Omental fat pad (tissue), 4 donors: ENCODE measurements around the gene TRIML1. TPM values are rescaled to one million over a fixed set of nuclear protein-coding genes. Genes with fewer than 3 reads are reported as not detected.

Experiments
- ATAC-seq: fragments of 150-250 bp; one replicate; pipeline ENCODE4 v1.9.1; 2016; ENCODE audit warnings: mild to moderate bottlenecking, moderate library complexity; ENCODE audit not compliant: low FRiP score
- DNase-seq: peaks from one replicate; pipeline ENCODE4 v3.0.0-alpha.2; 2019; ENCODE audit warnings: low spot score
- total RNA-seq, 4 donors: library from RNA; depleted of rRNA; stranded (reverse); fragments of >200 nt; gene quantifications; one replicate each; pipeline ENCODE4 v1.1.0, GENCODE V29; 2016
- TF ChIP-seq, protein P1 (sequence below), 3 donors: fragments of 450-650 bp; IDR thresholded peaks; one replicate each; pipeline ENCODE4 v1.5.1; 2016 to 2017; ENCODE audit warnings: antibody characterized with exemption in 3 of 3, mild to moderate bottlenecking in 3 of 3, moderate library complexity in 2 of 3

Gene TRIML1
- total RNA-seq, 4 donors from 2014 or later, result not detected

DNA sequence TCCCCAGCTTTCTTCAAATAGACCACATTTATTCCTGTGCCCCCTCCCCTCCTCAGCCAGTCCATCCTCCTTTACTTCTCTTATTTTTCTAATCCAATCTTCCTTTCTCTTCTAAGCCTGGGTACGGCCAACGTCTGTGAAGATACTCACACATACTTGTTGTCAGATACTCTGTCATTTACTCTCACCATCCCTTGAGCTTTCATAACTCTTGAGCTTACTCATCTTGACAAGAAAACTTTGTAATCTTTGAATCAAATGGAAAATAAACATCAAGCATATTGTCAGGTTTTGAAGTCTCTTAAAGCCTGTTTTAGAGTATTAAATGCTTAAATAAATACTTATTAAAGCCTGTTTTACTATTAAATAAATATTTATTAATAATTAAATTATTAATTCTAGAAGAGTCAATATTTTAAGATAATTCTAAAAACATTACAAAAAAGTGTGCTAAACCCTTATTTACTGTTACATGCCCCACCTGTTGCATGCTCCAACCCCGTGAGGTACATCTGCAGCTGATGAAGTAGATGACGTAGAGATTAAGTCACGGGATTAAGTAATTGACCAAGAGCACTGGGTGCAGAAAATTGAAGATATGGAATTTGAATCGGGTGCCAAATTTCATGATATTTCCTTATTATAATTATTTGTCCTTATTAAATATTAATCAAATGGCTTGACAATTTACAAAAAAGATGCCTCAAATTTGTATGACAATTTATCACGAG, 28.3 kb upstream of the TRIML1 start:
- TF ChIP-seq, protein P1, sequence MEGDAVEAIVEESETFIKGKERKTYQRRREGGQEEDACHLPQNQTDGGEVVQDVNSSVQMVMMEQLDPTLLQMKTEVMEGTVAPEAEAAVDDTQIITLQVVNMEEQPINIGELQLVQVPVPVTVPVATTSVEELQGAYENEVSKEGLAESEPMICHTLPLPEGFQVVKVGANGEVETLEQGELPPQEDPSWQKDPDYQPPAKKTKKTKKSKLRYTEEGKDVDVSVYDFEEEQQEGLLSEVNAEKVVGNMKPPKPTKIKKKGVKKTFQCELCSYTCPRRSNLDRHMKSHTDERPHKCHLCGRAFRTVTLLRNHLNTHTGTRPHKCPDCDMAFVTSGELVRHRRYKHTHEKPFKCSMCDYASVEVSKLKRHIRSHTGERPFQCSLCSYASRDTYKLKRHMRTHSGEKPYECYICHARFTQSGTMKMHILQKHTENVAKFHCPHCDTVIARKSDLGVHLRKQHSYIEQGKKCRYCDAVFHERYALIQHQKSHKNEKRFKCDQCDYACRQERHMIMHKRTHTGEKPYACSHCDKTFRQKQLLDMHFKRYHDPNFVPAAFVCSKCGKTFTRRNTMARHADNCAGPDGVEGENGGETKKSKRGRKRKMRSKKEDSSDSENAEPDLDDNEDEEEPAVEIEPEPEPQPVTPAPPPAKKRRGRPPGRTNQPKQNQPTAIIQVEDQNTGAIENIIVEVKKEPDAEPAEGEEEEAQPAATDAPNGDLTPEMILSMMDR (IDR thresholded peaks at IDR 0.05), result no peak
- DNase-seq (no peak), ATAC-seq (no peak)

DNA sequence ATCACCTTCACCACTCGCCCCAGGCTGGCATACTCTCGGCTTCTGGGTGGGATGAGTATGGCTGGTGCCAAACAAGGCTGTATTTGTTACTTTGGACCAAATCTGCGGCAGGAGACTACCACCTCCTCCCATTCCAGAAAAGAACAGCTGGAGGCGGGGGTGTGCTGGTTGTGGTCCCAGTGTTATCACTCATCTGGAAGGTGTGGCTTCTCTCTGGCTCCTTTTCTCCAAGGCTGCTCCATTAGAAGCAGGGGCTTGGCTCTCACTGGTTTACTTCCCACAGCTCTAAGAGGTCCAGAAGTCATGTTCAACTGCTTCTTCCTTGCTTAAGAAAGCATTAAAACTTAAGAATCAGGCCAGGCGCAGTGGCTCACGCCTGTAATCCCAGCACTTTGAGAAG, 27.3 kb upstream of the TRIML1 start:
- ATAC-seq (no peak), DNase-seq (no peak)
- TF ChIP-seq, protein P1 (IDR thresholded peaks at IDR 0.05), result no peak

DNA sequence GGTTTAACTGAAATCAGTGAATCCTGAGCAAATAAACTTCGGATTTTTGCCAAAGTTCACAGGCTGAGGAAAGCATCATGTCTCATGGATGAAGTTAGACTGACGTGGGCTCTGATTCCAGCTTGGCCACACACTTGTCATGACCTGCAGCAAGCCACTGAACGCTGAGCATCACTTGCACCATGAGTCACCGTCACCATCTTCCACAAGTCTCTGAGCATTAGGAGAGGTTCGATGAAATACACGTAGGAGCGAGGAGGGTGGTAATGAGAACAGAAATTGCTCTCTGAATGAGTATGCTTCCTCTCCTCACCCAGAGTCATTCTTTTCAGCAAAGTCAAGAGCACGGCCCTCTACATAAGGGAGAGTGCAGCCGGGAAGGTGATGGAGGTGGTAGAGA, 26.1 kb upstream of the TRIML1 start:
- TF ChIP-seq, protein P1 (IDR thresholded peaks at IDR 0.05), result no peak

DNA sequence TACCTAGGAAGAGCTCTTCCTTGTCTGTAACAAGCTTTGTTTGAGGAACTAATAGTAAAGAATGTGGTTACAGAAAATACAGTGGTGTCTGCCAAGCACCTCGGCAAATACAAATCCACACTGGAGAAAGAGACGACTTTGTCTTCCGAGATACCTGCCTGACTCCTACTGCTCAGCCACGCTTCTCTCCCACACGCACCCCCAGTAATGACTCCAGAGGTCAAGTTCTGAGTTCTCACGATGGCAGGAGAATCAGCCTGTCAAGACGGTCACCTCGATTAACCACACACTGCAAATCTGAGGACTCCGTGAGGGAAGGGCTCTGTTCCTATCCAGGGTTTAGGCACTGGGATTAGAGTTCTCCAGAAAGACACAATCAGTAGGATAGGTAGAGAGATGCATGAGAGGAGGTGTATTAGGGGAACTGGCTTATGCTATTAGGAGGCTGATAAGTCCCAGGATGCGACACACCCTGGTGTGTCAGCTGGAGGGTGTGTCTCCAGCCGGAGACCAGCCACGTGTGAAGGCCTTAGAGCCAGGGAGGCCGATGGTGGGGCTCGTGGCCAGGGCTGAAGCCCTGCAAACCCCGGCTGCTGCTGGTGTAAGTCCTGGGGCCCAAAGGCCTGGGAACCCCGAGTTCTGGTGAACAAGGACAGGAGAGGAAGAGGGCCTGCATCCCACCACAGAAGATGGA, 21.5 kb upstream of the TRIML1 start:
- TF ChIP-seq, protein P1 (IDR thresholded peaks at IDR 0.05), result no peak
- ATAC-seq (no peak), DNase-seq (no peak)

More for the DNA sequence above, 26.1 kb upstream of the TRIML1 start:
- ATAC-seq (no peak), DNase-seq (no peak)

DNA sequence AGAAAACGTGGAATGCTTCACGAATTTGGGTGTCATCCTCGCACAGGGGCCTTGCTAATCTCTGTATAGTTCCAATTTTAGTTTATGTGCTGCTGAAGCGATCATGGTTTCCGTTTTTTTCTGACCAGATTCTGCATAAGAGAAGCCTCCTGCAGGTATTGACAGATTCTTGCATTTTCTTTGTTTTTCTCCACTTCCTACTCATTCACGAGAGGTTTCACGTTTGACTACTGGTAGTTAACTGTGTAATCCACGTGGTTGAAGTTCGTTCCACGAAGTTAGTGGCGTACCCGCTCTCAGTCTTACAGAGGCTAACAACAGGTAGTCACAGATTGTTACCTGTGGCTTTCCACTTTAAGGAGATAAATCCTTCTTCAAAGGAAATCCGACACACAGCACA, 17.7 kb upstream of the TRIML1 start:
- DNase-seq (no peak), ATAC-seq (no peak)
- TF ChIP-seq, protein P1 (IDR thresholded peaks at IDR 0.05), result no peak

DNA sequence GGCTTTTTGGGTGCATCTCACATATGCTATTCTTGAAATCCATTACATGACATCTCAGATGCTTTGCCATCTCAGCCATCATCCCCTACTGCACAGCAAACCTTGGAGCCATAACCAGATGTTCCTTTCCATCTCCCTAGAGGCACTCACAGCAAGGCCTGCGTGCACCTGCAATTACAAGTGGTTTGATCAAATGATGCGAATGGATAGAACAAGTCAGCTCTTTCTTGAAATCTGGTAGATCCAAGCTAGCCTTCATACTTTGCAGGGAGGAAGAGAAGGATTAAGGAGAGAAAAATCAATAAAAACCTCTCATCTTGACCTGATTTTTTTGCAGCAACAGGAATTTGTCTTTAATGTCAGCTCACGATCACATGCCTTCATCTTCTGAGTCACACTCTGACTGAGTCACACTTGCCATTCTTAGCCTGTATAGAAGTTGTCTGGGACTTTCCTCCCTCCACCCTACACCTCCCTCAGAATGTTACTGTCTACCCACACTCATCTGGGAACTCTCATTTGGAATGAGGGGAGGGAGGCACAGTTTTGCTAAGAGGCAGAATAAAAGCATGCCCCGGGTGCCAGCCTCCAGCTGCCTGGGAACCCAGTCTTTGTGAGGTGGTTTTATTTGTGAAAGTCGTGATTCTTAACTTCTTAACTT, 11.9 kb upstream of the TRIML1 start:
- DNase-seq (no peak), ATAC-seq (peak; percentile 84)
- TF ChIP-seq, protein P1 (IDR thresholded peaks at IDR 0.05), result no peak
